T-helper 9 cell (primary cell): ENCODE measurements around the gene ETS2.
"Not testable (repeated sequence)": the region's sequence is repeated elsewhere in the genome, so short reads cannot be mapped to it uniquely, and the experiment has no call there.

Experiments
- DNase-seq: peaks from one replicate; pipeline ENCODE4 v3.0.0-alpha.2; 2020

The ETS2 gene

DNA sequence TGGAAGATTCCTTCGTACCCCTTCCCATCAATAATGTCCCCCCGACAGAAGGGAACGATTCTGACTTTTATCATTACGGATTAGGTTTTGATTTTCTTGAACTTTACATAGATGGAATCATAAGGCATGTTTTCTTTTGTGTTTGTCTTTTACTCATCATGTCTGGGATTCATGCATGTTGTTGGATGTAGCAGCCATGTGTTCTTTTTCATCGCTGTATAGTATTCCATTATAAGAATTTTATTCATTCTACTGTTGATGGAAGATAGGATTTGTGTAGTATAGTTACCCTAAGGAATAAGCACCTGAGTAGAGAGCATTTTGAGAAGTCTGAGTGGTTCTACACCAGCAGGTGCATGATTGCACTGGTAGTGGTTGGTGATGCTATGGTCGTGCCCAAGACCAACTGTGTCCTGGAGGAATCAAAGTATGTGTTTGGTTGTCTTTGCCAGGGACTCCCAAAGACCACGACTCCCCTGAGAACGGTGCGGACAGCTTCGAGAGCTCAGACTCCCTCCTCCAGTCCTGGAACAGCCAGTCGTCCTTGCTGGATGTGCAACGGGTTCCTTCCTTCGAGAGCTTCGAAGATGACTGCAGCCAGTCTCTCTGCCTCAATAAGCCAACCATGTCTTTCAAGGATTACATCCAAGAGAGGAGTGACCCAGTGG is 13.5 kb downstream of the ETS2 start:
- no peak for DNase-seq

DNA sequence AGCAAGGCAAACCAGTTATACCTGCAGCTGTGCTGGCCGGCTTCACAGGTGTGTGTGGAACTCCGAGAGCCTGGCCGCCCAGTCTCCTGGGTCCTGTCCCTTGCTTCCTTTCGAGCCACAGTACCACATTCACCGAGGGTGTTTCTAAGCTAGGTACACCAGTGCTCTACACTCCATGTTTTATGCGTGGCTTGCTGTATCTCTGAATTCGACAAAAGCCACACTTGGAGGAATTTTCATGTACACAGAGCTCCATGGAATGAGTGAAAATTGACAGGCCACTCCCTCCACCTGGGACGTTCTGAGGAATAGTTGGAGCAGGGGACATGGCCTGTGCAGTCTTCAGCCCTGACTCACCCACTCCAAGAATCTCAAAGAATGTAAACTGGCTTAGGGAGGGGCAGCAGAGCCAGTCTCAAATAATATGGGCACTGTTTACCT is 14.0 kb downstream of the ETS2 start:
- no peak for DNase-seq

DNA sequence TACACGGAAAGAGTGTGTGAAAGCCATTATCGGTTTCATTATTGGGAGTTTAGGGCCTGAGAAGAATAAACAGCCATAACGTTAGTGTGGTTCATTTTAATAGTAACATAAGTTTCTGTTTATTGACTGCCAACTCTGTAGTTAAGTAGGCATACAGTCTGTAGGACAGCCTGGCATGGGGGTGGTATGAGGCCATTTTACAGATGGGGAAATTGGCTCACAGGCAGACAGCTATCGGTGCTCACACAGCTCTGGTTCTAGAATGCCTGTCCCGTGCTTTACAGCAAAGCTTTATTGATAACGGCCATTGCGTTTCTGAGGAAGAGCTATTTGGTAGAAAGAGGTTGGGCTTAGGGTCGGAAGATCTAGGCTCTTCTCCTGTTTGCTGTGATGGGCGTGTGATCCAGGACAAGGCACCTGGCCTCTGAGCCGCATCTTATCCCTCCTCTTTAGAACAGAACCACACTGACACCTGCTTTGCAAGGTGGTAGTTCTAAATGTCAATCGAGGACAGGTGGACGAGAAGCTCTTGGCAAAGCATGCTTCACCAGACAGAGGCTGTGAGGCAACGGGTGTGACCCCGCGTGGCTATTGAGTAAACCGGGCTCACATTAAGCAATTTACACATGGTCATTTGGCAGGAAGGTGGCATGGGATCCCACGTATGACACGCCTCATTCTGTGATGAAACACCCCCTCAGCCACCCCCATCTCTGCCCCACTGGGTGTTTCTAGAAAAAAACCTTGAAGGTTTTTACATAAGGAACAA is 14.9 kb downstream of the ETS2 start:
- DNase-seq = no peak

DNA sequence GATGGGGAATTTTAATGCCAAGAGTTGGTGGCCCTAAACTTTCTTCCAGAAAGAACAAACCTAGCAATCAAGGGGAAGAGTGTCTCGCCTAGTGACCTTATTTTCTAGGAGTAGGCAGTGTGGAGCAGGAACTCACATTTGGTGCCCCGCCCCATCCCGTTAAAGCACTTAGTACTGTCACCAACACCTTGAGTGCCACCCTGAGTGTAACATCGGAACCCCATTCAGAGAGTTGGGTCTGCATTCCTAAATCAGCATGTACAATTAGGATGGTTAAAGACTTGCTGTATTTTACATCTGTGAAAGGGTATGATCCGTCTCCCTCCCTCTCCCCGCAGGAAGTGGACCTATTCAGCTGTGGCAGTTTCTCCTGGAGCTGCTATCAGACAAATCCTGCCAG is 15.5 kb downstream of the ETS2 start:
- DNase-seq = no peak

- no peak for DNase-seq
Measured at GRCh38 chr21:38821959-38822682, 16.4 kb downstream of the ETS2 start.

GRCh38 chr21:38822778-38823238 is 17.1 kb downstream of the ETS2 start:
- no peak for DNase-seq

- no peak for DNase-seq
Measured at GRCh38 chr21:38823737-38824123, 18.0 kb downstream of the ETS2 start.

GRCh38 chr21:38824124-38824822 is 18.5 kb downstream of the ETS2 start:
- no peak for DNase-seq

DNA sequence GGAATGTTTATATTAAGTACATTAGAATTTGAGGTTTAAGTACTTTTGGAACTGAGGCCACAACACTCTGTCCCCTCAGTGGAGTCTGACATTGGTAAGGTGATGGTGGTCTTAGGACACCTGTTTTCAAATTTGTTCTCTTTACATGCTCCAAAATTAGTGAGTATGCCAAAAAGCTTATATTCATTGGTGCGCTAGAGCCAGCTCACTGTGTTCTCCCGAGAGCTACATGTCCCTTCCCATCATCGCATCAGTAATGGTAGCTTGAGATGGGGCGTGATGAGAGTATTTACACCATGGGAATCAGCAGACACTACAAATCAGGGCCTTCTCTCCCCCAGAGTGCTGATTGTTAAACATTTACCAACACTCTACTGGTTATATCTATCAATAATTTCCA is 19.5 kb downstream of the ETS2 start:
- DNase-seq = no peak

DNA sequence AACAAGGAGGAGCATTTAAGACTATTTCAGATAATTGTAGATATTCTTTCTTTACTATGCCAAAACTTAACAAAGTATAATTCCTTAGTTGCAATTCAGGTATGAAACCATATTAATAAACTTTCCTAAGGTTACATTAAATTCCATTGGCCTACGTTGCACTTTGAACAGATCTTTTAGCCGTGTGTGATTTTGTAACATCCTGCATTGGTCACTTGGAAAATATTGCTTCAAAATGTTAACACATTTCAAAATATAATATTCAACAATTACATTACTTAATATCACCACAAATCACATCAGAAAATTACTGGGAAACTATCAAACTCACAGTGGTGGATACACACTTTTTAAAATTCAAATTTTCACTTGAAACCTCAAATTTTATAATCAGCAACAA is 20.2 kb downstream of the ETS2 start:
- no peak for DNase-seq

DNA sequence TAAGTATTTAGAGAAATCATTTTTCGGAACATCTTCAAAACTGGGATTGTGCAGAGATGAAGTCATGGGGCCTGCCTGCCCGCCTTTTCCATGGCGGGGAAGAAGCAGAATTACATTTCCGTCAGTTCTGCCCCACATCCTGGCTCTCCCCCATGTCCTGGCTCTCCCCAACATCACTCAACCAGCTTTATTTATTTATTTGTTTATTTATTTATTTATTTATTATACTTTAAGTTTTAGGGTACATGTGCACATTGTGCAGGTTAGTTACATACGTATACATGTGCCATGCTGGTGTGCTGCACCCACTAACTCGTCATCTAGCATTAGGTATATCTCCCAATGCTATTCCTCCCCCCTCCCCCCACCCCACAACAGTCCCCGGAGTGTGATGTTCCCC is 22.4 kb downstream of the ETS2 start:
- DNase-seq = not testable (repeated sequence)

GRCh38 chr21:38830671-38831525 is 25.2 kb downstream of the ETS2 start:
- no peak for DNase-seq

DNA sequence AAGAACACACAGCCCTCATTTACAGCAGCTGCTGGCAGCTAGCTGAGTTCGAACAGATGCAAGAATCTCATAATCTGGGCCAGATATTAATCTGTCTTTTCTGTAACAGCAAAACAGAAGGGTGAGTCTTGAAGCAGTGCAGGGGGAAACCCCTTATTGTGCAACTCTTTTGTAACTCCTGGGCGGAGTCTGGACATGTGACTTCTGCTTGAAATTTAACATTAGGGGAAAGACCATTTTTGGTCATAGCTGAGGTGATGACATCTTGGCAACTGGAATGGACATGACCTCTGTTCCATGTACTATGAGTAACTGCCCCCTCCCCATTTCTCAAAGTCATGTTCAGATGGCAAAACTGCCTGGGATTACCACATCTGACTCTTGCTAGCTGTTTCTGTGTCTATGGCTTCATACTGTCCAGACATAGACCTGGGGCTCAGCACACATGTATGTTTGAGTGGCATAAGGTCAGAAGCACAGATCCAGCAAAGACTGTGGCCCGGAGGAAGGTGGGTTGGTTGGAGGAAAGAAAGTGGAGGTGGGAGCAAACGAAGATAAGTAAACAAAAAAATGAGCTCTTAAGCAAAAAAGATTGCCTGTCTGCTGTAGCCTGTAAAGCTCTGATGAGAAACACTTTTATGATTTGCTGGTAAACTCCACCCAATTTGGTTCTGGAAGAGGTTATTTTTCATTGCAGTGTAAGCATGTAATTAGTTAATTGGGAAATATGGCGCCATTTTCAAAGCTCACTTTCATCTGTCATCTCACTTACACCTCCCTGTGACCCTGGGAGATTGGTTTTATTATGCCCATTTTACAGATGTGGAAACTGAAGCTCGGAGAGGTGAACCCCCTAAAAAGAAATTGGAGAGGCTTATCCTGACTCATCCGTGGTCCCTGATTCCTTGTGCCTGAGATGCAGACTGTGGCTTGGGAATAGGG is 26.1 kb downstream of the ETS2 start:
- DNase-seq = no peak

GRCh38 chr21:38832664-38833063 is 26.9 kb downstream of the ETS2 start:
- DNase-seq = no peak

DNA sequence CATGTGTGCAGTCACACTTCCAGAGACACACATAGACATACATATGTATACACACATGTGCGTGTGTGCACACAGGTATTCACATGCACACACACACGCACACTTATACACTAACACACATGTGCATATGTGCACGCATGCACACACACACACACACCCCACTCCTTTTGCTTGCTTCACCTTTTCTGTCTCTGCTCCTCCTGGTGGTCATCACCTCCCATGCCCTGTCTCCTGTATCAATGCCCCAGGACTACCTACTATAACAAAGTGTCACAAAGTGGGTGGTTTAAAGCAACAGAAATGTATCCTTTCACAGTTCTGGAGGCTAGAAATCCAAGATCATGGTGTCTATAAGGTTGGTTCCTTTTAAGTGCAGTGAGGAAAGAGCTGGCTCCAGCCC is 27.4 kb downstream of the ETS2 start:
- DNase-seq = no peak

DNA sequence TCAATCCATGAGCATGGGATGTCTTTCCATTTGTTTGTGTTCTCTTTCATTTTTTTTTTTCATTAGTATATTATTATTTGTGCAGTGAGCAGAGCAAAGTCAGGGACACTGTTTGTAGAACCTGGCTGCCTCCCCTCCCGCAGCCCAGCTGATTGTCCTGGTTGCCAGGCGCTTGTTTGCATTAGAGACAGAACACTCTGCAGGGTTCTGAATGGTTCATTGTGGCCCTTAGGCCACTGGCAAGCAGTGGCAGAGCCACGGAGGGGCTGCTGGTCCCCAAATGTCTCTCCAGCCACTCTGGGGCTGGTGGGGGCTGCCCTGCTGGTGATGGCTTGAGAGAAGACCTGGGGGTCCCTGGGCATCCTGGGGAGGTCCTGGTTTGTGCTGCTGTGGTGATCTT is 29.0 kb downstream of the ETS2 start:
- DNase-seq = no peak

DNA sequence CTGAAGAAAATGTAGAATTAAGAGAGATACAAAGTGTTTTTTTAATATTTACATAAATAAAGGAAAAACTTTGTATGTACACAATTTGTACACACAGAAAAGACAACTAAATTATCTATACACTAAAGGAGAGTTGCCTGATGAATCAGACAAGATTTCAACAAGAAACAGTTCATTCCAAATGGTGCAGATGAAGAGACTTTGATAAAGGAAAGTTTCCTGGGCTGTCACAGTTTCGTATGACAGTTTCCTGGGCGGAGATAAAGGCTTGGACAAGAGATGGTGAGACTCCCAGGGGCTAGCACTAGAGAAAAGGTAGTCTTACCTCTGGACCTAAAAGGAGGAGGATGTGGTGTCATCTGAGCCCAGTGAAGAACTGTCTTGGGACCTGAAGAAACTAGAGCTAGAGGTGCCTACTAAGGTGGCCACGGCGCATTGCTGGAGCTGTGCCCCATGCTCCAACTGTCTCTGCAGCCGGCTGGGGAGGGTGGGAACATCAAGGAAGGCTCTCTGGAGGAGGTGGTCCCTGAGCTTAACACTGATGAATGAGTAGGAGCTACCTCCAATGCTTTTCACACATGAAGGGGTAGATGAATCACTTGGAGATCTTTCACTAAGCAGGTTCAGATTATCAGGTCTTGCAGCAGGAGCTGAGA is 32.2 kb downstream of the ETS2 start:
- no peak for DNase-seq

- DNase-seq = no peak
Measured at GRCh38 chr21:38838598-38839327, 33.0 kb downstream of the ETS2 start.
